GM23248 (cell line): ENCODE results near the gene ITFG1.

Experiments used
- EZH2 ChIP-seq: fragments of 200-600 bp; sonication (generic); IDR thresholded peaks from 2 replicates; pipeline ENCODE4 v1.6.1; 2018; ENCODE audit warnings: antibody characterized with exemption, mild to moderate bottlenecking; ENCODE audit not compliant: insufficient read depth, poor library complexity, severe bottlenecking
- EZH2phosphoT487 ChIP-seq: fragments of 200-600 bp; sonication (generic); IDR thresholded peaks from 2 replicates; pipeline ENCODE4 v1.6.1; 2018; ENCODE audit warnings: antibody characterized with exemption, moderate library complexity, mild to moderate bottlenecking, low read depth; ENCODE audit not compliant: insufficient read depth

- no peak for TF ChIP-seq EZH2
- TF ChIP-seq EZH2phosphoT487 = no peak
Observed at GRCh38 chr16:47250983-47251382, 209.9 kb downstream of the ITFG1 start.
